Left lung (tissue), 10 donors: ENCODE results near the gene UBE2D2. TPM values are rescaled to one million over a fixed set of nuclear protein-coding genes. Genes with fewer than 3 reads are reported as not detected.

Source experiments
- ATAC-seq: fragments of 200-7000 bp; cut with Tn5 transposase; one replicate; pipeline ENCODE4 v1.9.1; 2020; ENCODE audit warnings: moderate library complexity
- DNase-seq, 4 donors: peaks; one replicate each; pipeline ENCODE4 v3.0.0-alpha.2; 2013 to 2020
- H3K27ac ChIP-seq, 2 donors: fragments of 200-600 bp; sonication (generic) in 1 of 2; one replicate each; pipeline versions ENCODE4 v1.5.0 to v1.8.0; 2020 to 2021
- H3K27me3 ChIP-seq, 2 donors: fragments of 200-600 bp; sonication (generic) in 1 of 2; one replicate each; pipeline versions ENCODE4 v1.5.0 to v1.8.0; 2020 to 2021
- H3K36me3 ChIP-seq, 2 donors: fragments of 200-600 bp; sonication (generic) in 1 of 2; one replicate each; pipeline versions ENCODE4 v1.5.0 to v1.8.0; 2020 to 2021
- H3K4me1 ChIP-seq, 2 donors: fragments of 200-600 bp; one replicate each; pipeline ENCODE4 v1.8.0; 2021
- H3K4me3 ChIP-seq, 2 donors: fragments of 200-600 bp; sonication (generic) in 1 of 2; one replicate each; pipeline versions ENCODE4 v1.5.0 to v1.8.0; 2020 to 2021; ENCODE audit warnings: mild to moderate bottlenecking in 1 of 2
- H3K9me3 ChIP-seq, 2 donors: fragments of 200-600 bp; sonication (generic) in 1 of 2; one replicate each; pipeline versions ENCODE4 v1.5.0 to v1.8.0; 2020 to 2021
- intact Hi-C, 2 donors: fragments of 100-400 bp; cut with DNase I; formaldehyde crosslinking; loops; one replicate each; pipeline versions ENCODE4 v1.11.2 to v1.14.2; 2022
- polyA plus RNA-seq, 6 donors: library from polyadenylated mRNA; unstranded; fragments of 120-200 nt; gene quantifications; one replicate each; pipeline ENCODE4 v1.2.1, GENCODE V29; 2013; ENCODE audit not compliant: insufficient read length in 6 of 6
- total RNA-seq, 2 donors: library from RNA; stranded (reverse); fragmentation: NEBNext Ultra II Directional; extraction: Animal tissue kit (Norgen Biotek cat#: 25700); gene quantifications; one replicate each; pipeline ENCODE4 v1.2.1, GENCODE V29; 2021
- TF ChIP-seq, protein P1 (sequence below), 2 donors: fragments of 200-600 bp; sonication (generic) in 1 of 2; IDR thresholded peaks; one replicate each; pipeline versions ENCODE4 v1.5.0 to v1.8.0; 2021; ENCODE audit warnings: antibody characterized with exemption in 2 of 2
- donor health status: DM: no; HTN: yes; CAD: no.
- donor health status: DM: no; HTN: no; CAD: no.

UBE2D2 gene
- total and polyA plus RNA-seq, 8 donors: 122 to 160 (median 145) TPM

DNA sequence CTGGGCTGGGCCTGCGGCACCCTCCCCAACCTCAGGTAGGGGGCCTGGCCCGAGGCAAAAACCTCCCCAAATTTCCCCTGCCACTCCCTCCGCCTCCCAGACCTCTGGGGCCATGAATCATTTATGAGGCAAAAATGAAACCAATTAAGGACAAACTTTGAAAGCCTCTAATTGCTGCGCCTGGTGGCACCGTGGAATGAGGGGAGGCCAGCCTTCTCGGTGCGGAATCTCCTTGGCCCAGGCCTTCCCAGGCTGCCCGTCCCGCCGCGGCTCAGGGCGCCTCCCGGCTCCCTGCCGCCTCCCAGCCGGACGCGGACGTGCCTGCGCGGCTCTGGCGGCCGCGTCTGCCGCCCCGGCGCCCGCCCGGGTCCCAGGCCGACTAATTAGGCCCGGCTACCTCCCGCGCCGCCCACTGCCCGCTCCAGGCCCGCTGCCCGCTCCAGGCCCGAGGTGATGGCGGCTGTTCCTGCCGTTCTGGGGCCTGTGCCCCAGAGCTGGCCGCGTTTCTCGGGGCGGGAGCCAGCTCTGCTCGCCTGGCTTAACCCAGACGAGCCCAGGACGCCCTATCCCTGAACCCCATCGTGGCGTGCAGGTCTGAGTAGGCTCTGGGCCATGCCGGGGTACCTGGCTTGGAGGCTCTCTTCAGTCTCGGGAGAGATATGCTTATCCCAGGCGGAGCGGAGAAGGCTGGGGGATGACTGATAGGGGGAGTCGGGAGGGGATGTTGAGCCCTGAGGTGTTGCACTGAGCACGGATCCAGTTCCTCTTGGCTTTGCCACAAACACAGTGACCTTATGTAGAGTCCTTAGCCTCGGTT is 107.1 kb downstream of the UBE2D2 start:
- intact Hi-C loops: no loop called here
- TF ChIP-seq, protein P1, sequence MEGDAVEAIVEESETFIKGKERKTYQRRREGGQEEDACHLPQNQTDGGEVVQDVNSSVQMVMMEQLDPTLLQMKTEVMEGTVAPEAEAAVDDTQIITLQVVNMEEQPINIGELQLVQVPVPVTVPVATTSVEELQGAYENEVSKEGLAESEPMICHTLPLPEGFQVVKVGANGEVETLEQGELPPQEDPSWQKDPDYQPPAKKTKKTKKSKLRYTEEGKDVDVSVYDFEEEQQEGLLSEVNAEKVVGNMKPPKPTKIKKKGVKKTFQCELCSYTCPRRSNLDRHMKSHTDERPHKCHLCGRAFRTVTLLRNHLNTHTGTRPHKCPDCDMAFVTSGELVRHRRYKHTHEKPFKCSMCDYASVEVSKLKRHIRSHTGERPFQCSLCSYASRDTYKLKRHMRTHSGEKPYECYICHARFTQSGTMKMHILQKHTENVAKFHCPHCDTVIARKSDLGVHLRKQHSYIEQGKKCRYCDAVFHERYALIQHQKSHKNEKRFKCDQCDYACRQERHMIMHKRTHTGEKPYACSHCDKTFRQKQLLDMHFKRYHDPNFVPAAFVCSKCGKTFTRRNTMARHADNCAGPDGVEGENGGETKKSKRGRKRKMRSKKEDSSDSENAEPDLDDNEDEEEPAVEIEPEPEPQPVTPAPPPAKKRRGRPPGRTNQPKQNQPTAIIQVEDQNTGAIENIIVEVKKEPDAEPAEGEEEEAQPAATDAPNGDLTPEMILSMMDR (IDR thresholded peaks at IDR 0.05): no peak
- peak in 1 of 4 donors; percentile 48 for DNase-seq
- Histone ChIP-seq H3K4me3 (peak overlapping the region; percentile 10 to 40), H3K27me3 (peaks cover 0 to 30% of the 10 kb centered on the region in 2 donors), H3K4me1 (peaks cover 40 to 90% of the 10 kb centered on the region in 2 donors), H3K27ac (peak overlapping the region; percentile 80 to 83), H3K9me3 (no peaks in the 10 kb centered on the region), H3K36me3 (no peaks in the 10 kb centered on the region)
- peak; percentile 49 for ATAC-seq

DNA sequence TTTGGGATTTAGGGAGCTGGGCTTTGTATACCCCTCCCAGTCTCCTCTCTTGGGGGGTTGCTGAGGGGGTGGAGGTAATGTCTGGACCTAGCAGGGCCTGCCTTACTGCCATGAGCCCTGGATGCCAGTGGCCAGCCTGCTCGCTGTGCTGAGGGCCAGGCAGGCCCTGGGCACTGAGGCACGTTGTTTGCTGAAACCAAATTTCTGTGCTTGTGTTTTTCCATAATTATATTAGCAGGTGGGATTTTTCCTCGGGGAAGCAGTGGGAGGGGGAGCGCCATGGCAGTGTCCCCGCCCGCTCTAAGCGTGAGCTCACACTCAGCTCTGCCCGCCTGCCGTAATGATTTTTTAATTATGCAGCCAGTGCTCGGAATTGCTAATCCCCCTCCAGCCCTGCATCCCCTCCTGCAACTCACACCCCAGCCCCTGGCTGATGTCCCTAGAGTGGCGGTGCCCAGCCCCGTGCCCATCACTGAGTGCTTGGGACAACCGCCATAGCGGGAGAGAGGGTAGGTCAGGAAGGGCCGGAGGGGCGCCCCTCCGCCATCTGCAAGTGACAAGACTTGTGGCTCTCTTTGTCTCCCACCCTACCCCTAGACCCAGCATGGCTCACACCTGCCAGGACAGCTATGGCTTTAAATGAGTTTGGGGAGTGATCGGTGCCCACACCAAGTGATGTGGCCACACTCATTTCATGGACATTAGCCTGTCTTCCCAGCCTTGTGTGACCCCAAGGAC is 108.0 kb downstream of the UBE2D2 start:
- Histone ChIP-seq H3K4me3 (peak overlapping the region in 1 of 2 donors; percentile 40), H3K27ac (peak overlapping the region; percentile 80 to 83), H3K9me3 (no peaks in the 10 kb centered on the region), H3K27me3 (peaks cover 0 to 30% of the 10 kb centered on the region in 2 donors), H3K36me3 (no peaks in the 10 kb centered on the region), H3K4me1 (peaks cover 40 to 82% of the 10 kb centered on the region in 2 donors)
- intact Hi-C loops: no loop called here
- DNase-seq (no peak), ATAC-seq (no peak)
- TF ChIP-seq, protein P1 (IDR thresholded peaks at IDR 0.05): no peak

DNA sequence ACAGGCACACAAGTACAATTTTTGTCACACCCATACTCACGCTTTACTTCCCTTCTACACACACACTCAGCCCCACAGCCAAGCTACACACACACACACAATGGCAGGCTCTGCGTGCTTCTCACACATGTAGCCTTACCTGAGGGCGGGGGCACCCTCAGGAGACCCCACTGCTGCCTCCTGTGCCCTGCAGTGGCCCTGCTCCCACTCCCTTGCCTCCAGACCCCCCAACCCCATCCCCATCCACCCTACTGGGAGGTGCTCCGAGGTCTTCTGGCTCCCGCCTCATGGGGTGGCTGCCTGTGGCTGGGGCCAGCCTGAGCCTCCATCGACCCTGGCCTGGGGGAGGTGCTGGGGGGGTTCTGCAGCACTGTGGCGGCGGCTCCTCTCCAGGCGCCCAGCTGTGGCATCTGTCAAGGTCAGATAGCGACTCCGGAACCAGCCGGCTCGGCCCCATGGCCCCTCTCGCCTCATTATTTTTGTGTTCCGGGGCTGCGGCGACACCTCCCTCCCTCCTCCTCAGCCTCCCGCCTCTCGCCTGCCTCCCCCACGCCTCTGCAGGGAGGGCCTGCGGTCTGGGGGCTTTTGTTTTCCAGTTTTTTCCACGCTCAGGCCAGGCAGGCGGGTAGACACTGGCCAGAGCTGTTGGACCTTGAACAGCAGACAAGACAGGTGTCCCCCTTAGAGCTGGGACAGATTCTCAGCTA is 108.7 kb downstream of the UBE2D2 start:
- Histone ChIP-seq H3K27me3 (peaks cover 0 to 30% of the 10 kb centered on the region in 2 donors), H3K4me3 (no peak overlapping the region), H3K9me3 (no peaks in the 10 kb centered on the region), H3K27ac (peak overlapping the region in 1 of 2 donors; percentile 13), H3K4me1 (peaks cover 40 to 75% of the 10 kb centered on the region in 2 donors), H3K36me3 (no peaks in the 10 kb centered on the region)
- ATAC-seq (no peak), DNase-seq (no peak)
- TF ChIP-seq, protein P1 (IDR thresholded peaks at IDR 0.05): no peak
- intact Hi-C loops: no loop called here

DNA sequence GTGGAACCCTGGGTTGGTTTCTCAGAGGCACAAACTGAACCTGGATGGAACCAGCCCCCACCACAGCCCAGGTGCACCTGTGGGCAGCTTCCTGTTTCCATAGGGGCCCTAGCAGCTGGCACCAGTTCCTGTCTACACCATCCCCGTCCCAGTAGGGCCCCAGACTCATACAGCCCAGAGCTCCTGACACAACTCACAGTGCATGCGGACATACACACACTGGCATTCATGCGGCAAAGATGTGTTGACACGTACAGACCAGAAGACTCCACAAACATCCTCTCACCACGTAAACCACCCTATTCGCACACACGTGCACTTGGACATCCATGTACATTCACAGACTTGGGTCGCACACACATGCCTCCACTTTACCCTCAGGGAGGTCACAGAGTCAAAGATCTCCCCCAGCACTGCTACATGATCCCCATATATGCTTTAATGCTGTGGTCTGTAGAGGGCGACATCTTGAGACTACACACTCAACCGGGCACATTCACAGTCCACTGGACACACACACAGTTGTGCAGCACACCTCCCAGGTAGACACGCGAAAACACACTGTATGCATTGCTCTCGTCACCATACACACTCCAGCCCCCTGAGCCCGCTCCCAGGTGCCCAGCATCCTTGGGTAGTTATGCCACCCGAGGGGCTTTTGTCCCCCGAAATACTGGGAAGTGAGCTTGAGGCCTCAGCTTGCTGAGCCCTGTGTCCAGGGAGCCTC is 109.4 kb downstream of the UBE2D2 start:
- intact Hi-C loops: no loop called here
- Histone ChIP-seq H3K9me3 (no peaks in the 10 kb centered on the region), H3K4me1 (peaks cover 40 to 68% of the 10 kb centered on the region in 2 donors), H3K27me3 (peaks cover 0 to 30% of the 10 kb centered on the region in 2 donors), H3K27ac (peak overlapping the region in 1 of 2 donors; percentile 14), H3K4me3 (no peak overlapping the region), H3K36me3 (no peaks in the 10 kb centered on the region)
- no peak for DNase-seq
- TF ChIP-seq, protein P1 (IDR thresholded peaks at IDR 0.05): no peak
- ATAC-seq: peak; percentile 4
